WTC11 (cell line): ENCODE data around the gene GTF3C4.

Experiments
- ATF3 ChIP-seq: sonication (generic); formaldehyde crosslinking; conservative IDR thresholded peaks from 2 replicates; pipeline ENCODE4 v1.8.1; 2022; ENCODE audit warnings: mild to moderate bottlenecking, missing genetic modification reagents
- CREB1 ChIP-seq: sonication (generic); formaldehyde crosslinking; IDR thresholded peaks from 2 replicates; pipeline ENCODE4 v1.8.0; 2023; ENCODE audit warnings: mild to moderate bottlenecking, missing genetic modification reagents
- CTCF ChIP-seq: fragments of 200-600 bp; IDR thresholded peaks from 2 replicates; pipeline ENCODE4 v1.8.0; 2022; ENCODE audit warnings: antibody characterized with exemption
- HMGA2 ChIP-seq: fragments of 250-450 bp; sonication (Bioruptor Pico); IDR thresholded peaks from 2 replicates; pipeline ENCODE4 v1.4.0; 2021; ENCODE audit warnings: mild to moderate bottlenecking, moderate library complexity
- PRRX2 ChIP-seq: fragments of 250-450 bp; sonication (Bioruptor Pico); IDR thresholded peaks from 2 replicates; pipeline ENCODE4 v1.8.0; 2021; ENCODE audit warnings: mild to moderate bottlenecking
- RELA ChIP-seq: sonication (generic); formaldehyde crosslinking; IDR thresholded peaks from 2 replicates; pipeline ENCODE4 v1.8.1; 2022; ENCODE audit warnings: missing genetic modification reagents, mild to moderate bottlenecking, borderline replicate concordance

- TF ChIP-seq CREB1 (CRISPR knock-in tag), result no peak
- no peak for TF ChIP-seq PRRX2
- no peak for TF ChIP-seq HMGA2 (CRISPR knock-in tag)
- no peak for TF ChIP-seq RELA (CRISPR knock-in tag)
- no peak for TF ChIP-seq ATF3 (CRISPR knock-in tag)
- no peak for TF ChIP-seq CTCF
These were observed 22.5 kb upstream of the GTF3C4 start for GRCh38 chr9:132647806-132648205.
